ENCODE results near the gene TATDN2.

The TATDN2 gene

GRCh38 chr3:10240799-10241198, 7.5 kb upstream of the TATDN2 start:
- TF ChIP-seq TCF4 (CRISPR knock-in tag; IDR thresholded peaks at IDR 0.05; ENCODE audit: borderline replicate concordance): no peak
- ATAC-seq: no peak

GRCh38 chr3:10242182-10243065, 5.8 kb upstream of the TATDN2 start:
- 0 out of 3 replicates have a peak, but pooled peaks have one; percentile 36 for ATAC-seq
- TF ChIP-seq OSR1 (CRISPR knock-in tag; IDR thresholded peaks at IDR 0.05): no peak

- no peak for TF ChIP-seq CREB5 (CRISPR knock-in tag; IDR thresholded peaks at IDR 0.05; ENCODE audit: low read depth)
- no peak for TF ChIP-seq ZNF565 (CRISPR knock-in tag; conservative IDR thresholded peaks at IDR 0.05; ENCODE audit: low read depth)
- no peak for TF ChIP-seq OSR1 (CRISPR knock-in tag; IDR thresholded peaks at IDR 0.05)
- TF ChIP-seq BACH2 (CRISPR knock-in tag; IDR thresholded peaks at IDR 0.05; ENCODE audit: borderline replicate concordance): no peak
- no peak for TF ChIP-seq ESRRG (CRISPR knock-in tag; IDR thresholded peaks at IDR 0.05)
- no peak for TF ChIP-seq GLIS3 (CRISPR knock-in tag; IDR thresholded peaks at IDR 0.05)
- no peak for ATAC-seq
Measured at GRCh38 chr3:10244009-10244408, 4.2 kb upstream of the TATDN2 start.

GRCh38 chr3:10245081-10245712, 3.1 kb upstream of the TATDN2 start:
- no peak for TF ChIP-seq ISL1 (CRISPR knock-in tag; IDR thresholded peaks at IDR 0.05)
- no peak for TF ChIP-seq TOX (CRISPR knock-in tag; IDR thresholded peaks at IDR 0.05; ENCODE audit: borderline replicate concordance)
- TF ChIP-seq ESRRG (CRISPR knock-in tag; IDR thresholded peaks at IDR 0.05): no peak
- no peak for TF ChIP-seq CREB5 (CRISPR knock-in tag; IDR thresholded peaks at IDR 0.05; ENCODE audit: low read depth)
- TF ChIP-seq TCF4 (CRISPR knock-in tag; IDR thresholded peaks at IDR 0.05; ENCODE audit: borderline replicate concordance): no peak
- TF ChIP-seq CSDC2 (CRISPR knock-in tag; IDR thresholded peaks at IDR 0.05): no peak
- no peak for TF ChIP-seq PATZ1 (CRISPR knock-in tag; IDR thresholded peaks at IDR 0.05; ENCODE audit: borderline replicate concordance)
- TF ChIP-seq BACH2 (CRISPR knock-in tag; IDR thresholded peaks at IDR 0.05; ENCODE audit: borderline replicate concordance): no peak
- TF ChIP-seq CSRNP3 (CRISPR knock-in tag; IDR thresholded peaks at IDR 0.05): no peak
- TF ChIP-seq ZFP30 (CRISPR knock-in tag; IDR thresholded peaks at IDR 0.05): no peak
- no peak for TF ChIP-seq RARB (CRISPR knock-in tag; IDR thresholded peaks at IDR 0.05)
- TF ChIP-seq ZC3H10 (CRISPR knock-in tag; IDR thresholded peaks at IDR 0.05): no peak
- TF ChIP-seq POU6F1 (CRISPR knock-in tag; IDR thresholded peaks at IDR 0.05; ENCODE audit: borderline replicate concordance, low read depth): no peak
- TF ChIP-seq ARNTL (CRISPR knock-in tag; IDR thresholded peaks at IDR 0.05; ENCODE audit: borderline replicate concordance, low read depth): no peak
- no peak for TF ChIP-seq GLIS3 (CRISPR knock-in tag; IDR thresholded peaks at IDR 0.05)
- TF ChIP-seq ZNF8 (CRISPR knock-in tag; IDR thresholded peaks at IDR 0.05): no peak
- TF ChIP-seq TSHZ2 (CRISPR knock-in tag; IDR thresholded peaks at IDR 0.05): no peak
- no peak for ATAC-seq

Data from SK-N-SH treated with all-trans-retinoic acid at 6 μM for 48 hours (cell line).